Stimulated activated CD4-positive, alpha-beta T cell treated with anti-CD3 and anti-CD28 coated beads, Interleukin-15, amount 100 ng/mL, for 1 hour (primary cell): ENCODE measurements around the gene MOV10L1.
"Not testable (repeated sequence)": the region's sequence is repeated elsewhere in the genome, so short reads cannot be mapped to it uniquely, and the experiment has no call there.

ENCODE experiments used
- DNase-seq, 2 donors: peaks; one replicate each; pipeline ENCODE4 v3.0.0-alpha.2; 2020; ENCODE audit warnings: low read depth in 1 of 2, low spot score in 1 of 2

The MOV10L1 gene

GRCh38 chr22:50199829-50200460, 110.1 kb downstream of the MOV10L1 start:
- DNase-seq, result no peak

- peak; percentile 87 to 92 for DNase-seq
Observed at GRCh38 chr22:50200461-50201190, 110.8 kb downstream of the MOV10L1 start, which contains the start of gene SELENOO. SELENOO (plus strand) TSS chr22:50201011; CDS start chr22:50201037, 26 bp downstream.

GRCh38 chr22:50201191-50202129, 111.7 kb downstream of the MOV10L1 start:
- DNase-seq, result no peak

GRCh38 chr22:50202130-50202666, 112.4 kb downstream of the MOV10L1 start:
- no peak for DNase-seq

GRCh38 chr22:50203288-50203687, 113.5 kb downstream of the MOV10L1 start:
- no peak for DNase-seq

GRCh38 chr22:50204571-50204970, 114.8 kb downstream of the MOV10L1 start:
- no peak for DNase-seq

GRCh38 chr22:50204998-50205397, 115.2 kb downstream of the MOV10L1 start:
- not testable (repeated sequence) for DNase-seq

GRCh38 chr22:50205781-50206569, 116.2 kb downstream of the MOV10L1 start:
- DNase-seq, result no peak

- DNase-seq, result no peak
Observed at GRCh38 chr22:50206599-50206998, 116.8 kb downstream of the MOV10L1 start.

- DNase-seq, result no peak
Observed at GRCh38 chr22:50207383-50208140, 117.8 kb downstream of the MOV10L1 start.

GRCh38 chr22:50208430-50208938, 118.7 kb downstream of the MOV10L1 start:
- no peak for DNase-seq

GRCh38 chr22:50208939-50209892, 119.4 kb downstream of the MOV10L1 start:
- no peak for DNase-seq

- DNase-seq, result peak; percentile 50 to 52
Observed at GRCh38 chr22:50209893-50210292, 120.1 kb downstream of the MOV10L1 start.

GRCh38 chr22:50210378-50211139, 120.8 kb downstream of the MOV10L1 start:
- DNase-seq, result no peak

GRCh38 chr22:50211147-50211546, 121.3 kb downstream of the MOV10L1 start:
- no peak for DNase-seq
